ENCODE measurements around the gene PLD4.

PLD4 gene

GRCh38 chr14:104928391-104929133 lies 3.9 kb downstream of the PLD4 start:
- intact Hi-C loops (cut with DNase I; ENCODE audit: low total_unique reads), result no loop called here

GRCh38 chr14:104929268-104930230 lies 4.9 kb downstream of the PLD4 start:
- DNase-seq, result no peak
- H3K9me3 ChIP-seq, result no peaks in the 10 kb centered on the region
- no peak for TF ChIP-seq CTCF (IDR thresholded peaks at IDR 0.05)
- peaks cover 0 to 21% (median 18%) of the 10 kb centered on the region in 4 donors for H3K4me1 ChIP-seq
- intact Hi-C loops (cut with DNase I; ENCODE audit: low total_unique reads), result no loop called here
- H3K27me3 ChIP-seq, result peaks cover 0 to 18% of the 10 kb centered on the region in 2 donors
- no peak overlapping the region for H3K4me3 ChIP-seq
- H3K36me3 ChIP-seq, result no peaks in the 10 kb centered on the region
- H3K27ac ChIP-seq, result no peak overlapping the region

More at GRCh38 chr14:104928391-104929133, 3.9 kb downstream of the PLD4 start:
- DNase-seq, result no peak
- H3K9me3 ChIP-seq, result no peaks in the 10 kb centered on the region
- no peak for TF ChIP-seq CTCF (IDR thresholded peaks at IDR 0.05)
- H3K27me3 ChIP-seq, result peaks cover 0 to 21% of the 10 kb centered on the region in 2 donors
- no peaks in the 10 kb centered on the region for H3K36me3 ChIP-seq
- H3K27ac ChIP-seq, result no peak overlapping the region
- no peak overlapping the region for H3K4me3 ChIP-seq
- peaks cover 0 to 15% (median 13%) of the 10 kb centered on the region in 4 donors for H3K4me1 ChIP-seq

GRCh38 chr14:104930526-104931303 lies 6.0 kb downstream of the PLD4 start:
- Histone ChIP-seq H3K36me3 (no peaks in the 10 kb centered on the region), H3K9me3 (no peaks in the 10 kb centered on the region), H3K4me3 (no peak overlapping the region), H3K27ac (no peak overlapping the region), H3K27me3 (peaks cover 0 to 18% of the 10 kb centered on the region in 2 donors), H3K4me1 (peaks cover 0 to 21% (median 18%) of the 10 kb centered on the region in 4 donors)
- intact Hi-C loops (cut with DNase I; ENCODE audit: low total_unique reads), result no loop called here
- no peak for DNase-seq
- TF ChIP-seq CTCF (IDR thresholded peaks at IDR 0.05), result no peak

GRCh38 chr14:104931304-104931770 lies 6.7 kb downstream of the PLD4 start:
- DNase-seq, result no peak
- Histone ChIP-seq H3K4me3 (no peak overlapping the region), H3K36me3 (no peaks in the 10 kb centered on the region), H3K27me3 (peaks cover 0 to 15% of the 10 kb centered on the region in 2 donors), H3K27ac (no peak overlapping the region), H3K9me3 (no peaks in the 10 kb centered on the region), H3K4me1 (peaks cover 0 to 21% (median 18%) of the 10 kb centered on the region in 4 donors)
- intact Hi-C loops (cut with DNase I; ENCODE audit: low total_unique reads), result no loop called here
- TF ChIP-seq CTCF (IDR thresholded peaks at IDR 0.05), result no peak
